H9 (cell line): ENCODE data around the gene IL9. TPM values are rescaled to one million over a fixed set of nuclear protein-coding genes. Genes with fewer than 3 reads are reported as not detected.

Source experiments
- DNase-seq: peaks from one replicate; pipeline ENCODE4 v3.0.0-alpha.2; 2017
- H2AFZ ChIP-seq: one replicate; pipeline ENCODE4 v1.6.1; 2013; ENCODE audit warnings: mild to moderate bottlenecking, low read length, control low read depth, moderate library complexity
- H2AK5ac ChIP-seq: 2 replicates; pipeline ENCODE4 v1.6.1; 2013; ENCODE audit warnings: low read length, control low read depth, mixed read lengths; ENCODE audit not compliant: insufficient read length
- H2BK120ac ChIP-seq: one replicate; pipeline ENCODE4 v1.6.1; 2013; ENCODE audit warnings: low read depth, mild to moderate bottlenecking, low read length, control low read depth, inconsistent platforms; ENCODE audit not compliant: poor library complexity, severe bottlenecking
- H2BK12ac ChIP-seq: 2 replicates; pipeline ENCODE4 v1.6.1; 2013; ENCODE audit warnings: low read length, control low read depth, mixed read lengths, low read depth; ENCODE audit not compliant: insufficient read length
- H2BK15ac ChIP-seq: 2 replicates; pipeline ENCODE4 v1.6.1; 2013; ENCODE audit warnings: low read depth, low read length, control low read depth
- H2BK20ac ChIP-seq: one replicate; pipeline ENCODE4 v1.6.1; 2013; ENCODE audit warnings: low read depth, mild to moderate bottlenecking, low read length, control low read depth, inconsistent platforms; ENCODE audit not compliant: poor library complexity, severe bottlenecking
- H2BK5ac ChIP-seq: 2 replicates; pipeline ENCODE4 v1.6.1; 2013; ENCODE audit warnings: low read length, control low read depth, mixed read lengths; ENCODE audit not compliant: insufficient read length
- H3K14ac ChIP-seq: 2 replicates; pipeline ENCODE4 v1.6.1; 2013; ENCODE audit warnings: low read length, control low read depth; ENCODE audit not compliant: insufficient read depth
- H3K18ac ChIP-seq: 2 replicates; pipeline ENCODE4 v1.6.1; 2013; ENCODE audit warnings: low read depth, mild to moderate bottlenecking, mixed read lengths, low read length, control low read depth; ENCODE audit not compliant: insufficient read length
- H3K23ac ChIP-seq: 2 replicates; pipeline ENCODE4 v1.6.1; 2013; ENCODE audit warnings: low read length, control low read depth, mixed read lengths, low read depth; ENCODE audit not compliant: insufficient read length
- H3K23me2 ChIP-seq: 2 replicates; pipeline ENCODE4 v1.6.1; 2013; ENCODE audit warnings: low read depth, mild to moderate bottlenecking, mixed read lengths, low read length, control low read depth; ENCODE audit not compliant: insufficient read length, poor library complexity, severe bottlenecking
- H3K27ac ChIP-seq: 2 replicates; pipeline ENCODE4 v1.5.1; 2013; ENCODE audit warnings: low read length, control low read depth, mixed read lengths, low read depth; ENCODE audit not compliant: insufficient read length
- H3K27me3 ChIP-seq: 2 replicates; pipeline ENCODE4 v1.6.1; 2013; ENCODE audit warnings: low read length, control low read depth, inconsistent platforms; ENCODE audit not compliant: insufficient read depth
- H3K4ac ChIP-seq: 2 replicates; pipeline ENCODE4 v1.6.1; 2013; ENCODE audit warnings: low read depth, mild to moderate bottlenecking, control low read depth, inconsistent platforms, low read length, moderate library complexity
- H3K4me1 ChIP-seq: 2 replicates; pipeline ENCODE4 v1.6.1; 2013; ENCODE audit warnings: low read length, control low read depth, inconsistent platforms; ENCODE audit not compliant: insufficient read depth
- H3K4me2 ChIP-seq: 2 replicates; pipeline ENCODE4 v1.6.1; 2013; ENCODE audit warnings: low read length, control low read depth, mixed read lengths; ENCODE audit not compliant: insufficient read length, insufficient read depth
- H3K56ac ChIP-seq: 2 replicates; pipeline ENCODE4 v1.6.1; 2013; ENCODE audit warnings: low read depth, mild to moderate bottlenecking, mixed read lengths, low read length, control low read depth; ENCODE audit not compliant: insufficient read length
- H3K79me1 ChIP-seq: 2 replicates; pipeline ENCODE4 v1.6.1; 2013; ENCODE audit warnings: low read depth, mild to moderate bottlenecking, moderate library complexity, low read length, control low read depth, inconsistent platforms; ENCODE audit not compliant: insufficient read depth, poor library complexity, severe bottlenecking
- H3K79me2 ChIP-seq: 2 replicates; pipeline ENCODE4 v1.6.1; 2013; ENCODE audit warnings: low read length, control low read depth, inconsistent platforms; ENCODE audit not compliant: insufficient read depth
- H3K9ac ChIP-seq: 2 replicates; pipeline ENCODE4 v1.6.1; 2013; ENCODE audit warnings: low read length, control low read depth, mixed read lengths; ENCODE audit not compliant: insufficient read length; ENCODE audit errors: extremely low read depth
- H3K9me3 ChIP-seq: one replicate; pipeline ENCODE4 v1.6.1; 2013; ENCODE audit warnings: low read depth, low read length, inconsistent platforms; ENCODE audit not compliant: control insufficient read depth
- H3T11ph ChIP-seq: one replicate; pipeline ENCODE4 v1.6.1; 2013; ENCODE audit warnings: mild to moderate bottlenecking, low read length, control low read depth, inconsistent platforms
- H4K20me1 ChIP-seq: one replicate; pipeline ENCODE4 v1.6.1; 2013; ENCODE audit not compliant: control insufficient read depth, insufficient read length, insufficient read depth
- H4K5ac ChIP-seq: 2 replicates; pipeline ENCODE4 v1.6.1; 2013; ENCODE audit warnings: low read depth, mild to moderate bottlenecking, mixed read lengths, low read length, control low read depth; ENCODE audit not compliant: insufficient read length
- H4K8ac ChIP-seq: replicated peaks from 2 replicates; pipeline ENCODE4 v1.6.1; 2013; ENCODE audit warnings: low read length, control low read depth, mixed read lengths, low read depth; ENCODE audit not compliant: insufficient read length
- H4K91ac ChIP-seq: 2 replicates; pipeline ENCODE4 v1.6.1; 2013; ENCODE audit warnings: low read depth, mild to moderate bottlenecking, moderate library complexity, mixed read lengths, low read length, control low read depth; ENCODE audit not compliant: insufficient read length
- H3K27ac Mint-ChIP-seq, 3 experiments: 2 replicates in 2 of 3; 3 replicates in 1 of 3; pipeline ENCODE4 v1.8.0; 2020 to 2021; ENCODE audit warnings: mixed read lengths in 3 of 3, mild to moderate bottlenecking in 1 of 3, moderate library complexity in 1 of 3
- H3K27me3 Mint-ChIP-seq: 2 replicates; pipeline ENCODE4 v1.8.0; 2021; ENCODE audit warnings: low read depth, mild to moderate bottlenecking, moderate library complexity, mixed read lengths
- H3K36me3 Mint-ChIP-seq, 3 experiments: 2 replicates in 2 of 3; 3 replicates in 1 of 3; pipeline ENCODE4 v1.8.0; 2020 to 2021; ENCODE audit warnings: low read depth in 3 of 3, mixed read lengths in 3 of 3; ENCODE audit not compliant: insufficient read depth in 1 of 3
- H3K4me1 Mint-ChIP-seq, 2 experiments: 2 replicates each; pipeline ENCODE4 v1.8.0; 2020; ENCODE audit warnings: mixed read lengths in 2 of 2
- H3K4me3 Mint-ChIP-seq, 2 experiments: 2 replicates in 1 of 2; 3 replicates in 1 of 2; pipeline ENCODE4 v1.8.0; 2020 to 2021; ENCODE audit warnings: mild to moderate bottlenecking in 2 of 2, mixed read lengths in 2 of 2, moderate library complexity in 1 of 2
- H3K9me3 Mint-ChIP-seq, 2 experiments: 2 replicates in 1 of 2; 3 replicates in 1 of 2; pipeline ENCODE4 v1.8.0; 2020; ENCODE audit warnings: mild to moderate bottlenecking in 2 of 2, mixed read lengths in 2 of 2, moderate library complexity in 1 of 2
- CTCF ChIP-seq: fragments of 200-600 bp; sonication (generic); conservative IDR thresholded peaks from 3 replicates; pipeline ENCODE4 v1.8.0; 2021; ENCODE audit warnings: antibody characterized with exemption, mild to moderate bottlenecking
- WGBS: extraction: QIAGEN DNeasy Blood & Tissue Kit; methylation state at CpG from one replicate; pipeline ENCODE4 v1.1.7; 2013; ENCODE audit warnings: missing lambda C conversion rate, low lambda C conversion rate, mixed read lengths; ENCODE audit not compliant: insufficient read length; ENCODE audit errors: extremely low coverage; 5-methylcytosine and 5-hydroxymethylcytosine counted together
- total RNA-seq: library from RNA; stranded (reverse); gene quantifications from 2 replicates; pipeline ENCODE4 v1.2.1, GENCODE V29; 2021

The IL9 gene
- total RNA-seq, 1 experiment from 2014 or later: not detected

GRCh38 chr5:135879591-135879990, 16.1 kb downstream of the IL9 start:
- no peaks in the 10 kb centered on the region; the same call in 1 of the 2 replicates for H3K4me1 ChIP-seq
- Mint-ChIP-seq H3K4me3 (no peak overlapping the region), H3K27ac (peak overlapping the region in 1 of 3 experiments; percentile 82; a peak in 2 of 7 replicates)

More at GRCh38 chr5:135879591-135879990, 16.1 kb downstream of the IL9 start:
- Histone ChIP-seq H3K14ac (no peak overlapping the region), H3K79me2 (no peaks in the 10 kb centered on the region), H3K9ac (no peak overlapping the region), H3K9me3 (no peaks in the 10 kb centered on the region), H4K8ac (no peak overlapping the region), H3K27ac (no peak overlapping the region), H3K18ac (no peak overlapping the region), H2AFZ (no peak overlapping the region), H2BK15ac (no peak overlapping the region), H3K4me2 (no peak overlapping the region), H2BK120ac (no peak overlapping the region), H3K79me1 (no peaks in the 10 kb centered on the region), H2AK5ac (no peak overlapping the region), H2BK5ac (no peak overlapping the region), H2BK20ac (no peak overlapping the region), H4K20me1 (no peaks in the 10 kb centered on the region), H3K23me2 (no peaks in the 10 kb centered on the region), H4K91ac (no peak overlapping the region), H4K5ac (no peak overlapping the region), H2BK12ac (no peak overlapping the region), H3K23ac (no peak overlapping the region), H3K4ac (no peak overlapping the region), H3T11ph (no peak overlapping the region), H3K27me3 (no peaks in the 10 kb centered on the region), H3K56ac (no peak overlapping the region)
- no peak for DNase-seq
- H3K27me3 Mint-ChIP-seq: peaks cover 16% of the 10 kb centered on the region
- H3K36me3 Mint-ChIP-seq: no peaks in the 10 kb centered on the region
- no peaks in the 10 kb centered on the region for H3K9me3 Mint-ChIP-seq
- no peak for TF ChIP-seq CTCF
- H3K4me1 Mint-ChIP-seq: peaks cover 17 to 23% of the 10 kb centered on the region in 2 experiments
- WGBS: no CpG with 5 or more reads among the region's 3 CpGs
